Activated naive CD4-positive, alpha-beta T cell treated with anti-CD3 and anti-CD28 coated beads, Interleukin-2, amount 50 U/mL, for 72 hours (primary cell): ENCODE data around the gene STRIP1. TPM values are rescaled to one million over a fixed set of nuclear protein-coding genes. Genes with fewer than 3 reads are reported as not detected.
"Not testable (repeated sequence)": the region's sequence is repeated elsewhere in the genome, so short reads cannot be mapped to it uniquely, and the experiment has no call there.

Experiments
- ATAC-seq, 2 donors: fragments of 150-1000 bp; cut with Tn5 transposase; 2 replicates each; pipeline ENCODE4 v1.10.0; 2021; ENCODE audit warnings: mild to moderate bottlenecking in 2 of 2, moderate library complexity in 2 of 2
- DNase-seq, 2 donors: peaks; one replicate each; pipeline ENCODE4 v3.0.0; 2021 to 2022; ENCODE audit warnings: low spot score in 2 of 2
- H3K27ac Mint-ChIP-seq, 2 donors: one replicate each; pipeline ENCODE4 v1.8.0; 2022; ENCODE audit warnings: mild to moderate bottlenecking in 2 of 2, mixed read lengths in 2 of 2
- H3K36me3 Mint-ChIP-seq, 2 donors: one replicate each; pipeline ENCODE4 v1.8.0; 2022; ENCODE audit warnings: mixed read lengths in 2 of 2
- H3K9me3 Mint-ChIP-seq, 2 donors: one replicate each; pipeline ENCODE4 v1.8.0; 2022; ENCODE audit warnings: mixed read lengths in 2 of 2
- total RNA-seq, 2 donors: library from RNA; stranded (reverse); gene quantifications; one replicate each; pipeline ENCODE4 v1.2.3, GENCODE V29; 2022

The STRIP1 gene
- total RNA-seq, 2 donors from 2014 or later = 26.5 to 39.8 TPM

- DNase-seq = no peak
- ATAC-seq = no peak
- H3K9me3 Mint-ChIP-seq = no peaks in the 10 kb centered on the region
- peaks cover 0 to 6% of the 10 kb centered on the region in 2 donors for H3K36me3 Mint-ChIP-seq
- H3K27ac Mint-ChIP-seq = no peak overlapping the region
Observed at GRCh38 chr1:110070282-110070669, 35.9 kb downstream of the STRIP1 start.

GRCh38 chr1:110070671-110071242 is 36.3 kb downstream of the STRIP1 start, which contains the start of gene ALX3:
ALX3 (minus strand) TSS chr1:110070672; CDS start chr1:110070612, 60 bp downstream.
- no peak for ATAC-seq
- no peak for DNase-seq
- Mint-ChIP-seq H3K27ac (no peak within 1 kb of the TSS), H3K36me3 (peaks cover 0 to 6% of the 10 kb centered on the region in 2 donors), H3K9me3 (no peaks in the 10 kb centered on the region)

- H3K36me3 Mint-ChIP-seq = no peaks in the 10 kb centered on the region
- H3K27ac Mint-ChIP-seq = no peak overlapping the region
- no peaks in the 10 kb centered on the region for H3K9me3 Mint-ChIP-seq
- ATAC-seq (no peak), DNase-seq (no peak)
Observed at GRCh38 chr1:110074166-110074565, 39.7 kb downstream of the STRIP1 start.

GRCh38 chr1:110076789-110077500 is 42.5 kb downstream of the STRIP1 start:
- Mint-ChIP-seq H3K36me3 (no peaks in the 10 kb centered on the region), H3K9me3 (no peaks in the 10 kb centered on the region), H3K27ac (no peak overlapping the region)
- ATAC-seq (no peak), DNase-seq (no peak)

- H3K27ac Mint-ChIP-seq, ATAC-seq, H3K36me3 Mint-ChIP-seq, H3K9me3 Mint-ChIP-seq, DNase-seq: not testable (repeated sequence)
Observed at GRCh38 chr1:110079995-110080394, 45.6 kb downstream of the STRIP1 start.

- Mint-ChIP-seq H3K27ac (no peak overlapping the region), H3K36me3 (peaks cover 6 to 11% of the 10 kb centered on the region in 2 donors), H3K9me3 (no peaks in the 10 kb centered on the region)
- no peak for ATAC-seq
- DNase-seq = no peak
Observed at GRCh38 chr1:110081061-110081460, 46.6 kb downstream of the STRIP1 start.

GRCh38 chr1:110082477-110082876 is 48.1 kb downstream of the STRIP1 start:
- no peak for DNase-seq
- Mint-ChIP-seq H3K36me3 (peaks cover 6 to 11% of the 10 kb centered on the region in 2 donors), H3K9me3 (no peaks in the 10 kb centered on the region), H3K27ac (no peak overlapping the region)
- no peak for ATAC-seq

- no peaks in the 10 kb centered on the region for H3K9me3 Mint-ChIP-seq
- H3K36me3 Mint-ChIP-seq = peaks cover 6 to 11% of the 10 kb centered on the region in 2 donors
- peak overlapping the region; percentile 27 to 70 for H3K27ac Mint-ChIP-seq
- ATAC-seq (no peak), DNase-seq (no peak)
Observed at GRCh38 chr1:110083061-110083865, 48.8 kb downstream of the STRIP1 start.

- Mint-ChIP-seq H3K36me3 (peaks cover 6 to 11% of the 10 kb centered on the region in 2 donors), H3K9me3 (no peaks in the 10 kb centered on the region), H3K27ac (peak overlapping the region in 1 of 2 donors; percentile 27)
- ATAC-seq (peak; percentile 6 to 25), DNase-seq (no peak)
Observed at GRCh38 chr1:110083866-110084226, 49.4 kb downstream of the STRIP1 start.

GRCh38 chr1:110084227-110085078 is 50.0 kb downstream of the STRIP1 start:
- Mint-ChIP-seq H3K9me3 (no peaks in the 10 kb centered on the region), H3K27ac (peak overlapping the region in 1 of 2 donors; percentile 27), H3K36me3 (peaks cover 6 to 11% of the 10 kb centered on the region in 2 donors)
- peak in 1 of 2 donors; percentile 58 for DNase-seq
- peak; percentile 80 to 84 for ATAC-seq

GRCh38 chr1:110085671-110086070 is 51.2 kb downstream of the STRIP1 start:
- no peak for ATAC-seq
- Mint-ChIP-seq H3K9me3 (no peaks in the 10 kb centered on the region), H3K36me3 (peaks cover 6 to 11% of the 10 kb centered on the region in 2 donors)

GRCh38 chr1:110086961-110087360 is 52.5 kb downstream of the STRIP1 start:
- ATAC-seq (no peak), DNase-seq (no peak)
- peaks cover 6 to 11% of the 10 kb centered on the region in 2 donors for H3K36me3 Mint-ChIP-seq
- H3K9me3 Mint-ChIP-seq = no peaks in the 10 kb centered on the region
- H3K27ac Mint-ChIP-seq = no peak overlapping the region

More at GRCh38 chr1:110085671-110086070, 51.2 kb downstream of the STRIP1 start:
- H3K27ac Mint-ChIP-seq = no peak overlapping the region
- DNase-seq = no peak

- Mint-ChIP-seq H3K9me3 (no peaks in the 10 kb centered on the region), H3K27ac (no peak overlapping the region), H3K36me3 (peaks cover 6 to 11% of the 10 kb centered on the region in 2 donors)
- ATAC-seq = peak; percentile 50 to 66
- DNase-seq = peak in 1 of 2 donors; percentile 65
Observed at GRCh38 chr1:110087812-110088738, 53.7 kb downstream of the STRIP1 start.

- H3K9me3 Mint-ChIP-seq = no peaks in the 10 kb centered on the region
- no peak for DNase-seq
- no peak overlapping the region for H3K27ac Mint-ChIP-seq
- ATAC-seq = no peak
- peaks cover under 1 to 6% of the 10 kb centered on the region in 2 donors for H3K36me3 Mint-ChIP-seq
Observed at GRCh38 chr1:110088739-110089316, 54.4 kb downstream of the STRIP1 start.
